ENCODE data around the gene WDR5B. TPM values are rescaled to one million over a fixed set of nuclear protein-coding genes. Genes with fewer than 3 reads are reported as not detected.
A peak's percentile ranks its signal among the peaks of the same experiment; 100 is the strongest.
"Not testable (repeated sequence)": the region's sequence is repeated elsewhere in the genome, so short reads cannot be mapped to it uniquely, and the experiment has no call there.

Gene WDR5B
- total RNA-seq = 3.5 and 3.9 TPM in 2 replicates

GRCh38 chr3:122415762-122416654 is at the start of gene WDR5B:
TSS of gene WDR5B (minus strand) at chr3:122416062. CDS start at chr3:122415528, 534 bp downstream.
- DNase-seq (ENCODE audit: extremely low read depth, low read depth, low spot score) = peak; percentile 92

- DNase-seq (ENCODE audit: extremely low read depth, low read depth, low spot score) = no peak
These were observed 48.8 kb upstream of the WDR5B start for GRCh38 chr3:122464659-122465058.

- DNase-seq (ENCODE audit: extremely low read depth, low read depth, low spot score) = no peak
These were observed 46.5 kb upstream of the WDR5B start for GRCh38 chr3:122462406-122462805.

- DNase-seq (ENCODE audit: extremely low read depth, low read depth, low spot score) = no peak
These were observed 45.9 kb upstream of the WDR5B start for GRCh38 chr3:122461806-122462205.

- DNase-seq (ENCODE audit: extremely low read depth, low read depth, low spot score) = peak; percentile 18
These were observed 43.1 kb upstream of the WDR5B start for GRCh38 chr3:122458992-122459391.

- no peak for DNase-seq (ENCODE audit: extremely low read depth, low read depth, low spot score)
These were observed 41.8 kb upstream of the WDR5B start for GRCh38 chr3:122457706-122458105.

- no peak for DNase-seq (ENCODE audit: extremely low read depth, low read depth, low spot score)
These were observed 40.2 kb upstream of the WDR5B start for GRCh38 chr3:122456074-122456473.

GRCh38 chr3:122451371-122451770 is 35.5 kb upstream of the WDR5B start:
- no peak for DNase-seq (ENCODE audit: extremely low read depth, low read depth, low spot score)

- DNase-seq (ENCODE audit: extremely low read depth, low read depth, low spot score) = not testable (repeated sequence)
These were observed 32.4 kb upstream of the WDR5B start for GRCh38 chr3:122448218-122448617.

- DNase-seq (ENCODE audit: extremely low read depth, low read depth, low spot score) = not testable (repeated sequence)
These were observed 28.6 kb upstream of the WDR5B start for GRCh38 chr3:122444491-122444887.

GRCh38 chr3:122443762-122444490 is 28.1 kb upstream of the WDR5B start:
- not testable (repeated sequence) for DNase-seq (ENCODE audit: extremely low read depth, low read depth, low spot score)

GRCh38 chr3:122443090-122443489 is 27.2 kb upstream of the WDR5B start:
- DNase-seq (ENCODE audit: extremely low read depth, low read depth, low spot score) = no peak

- no peak for DNase-seq (ENCODE audit: extremely low read depth, low read depth, low spot score)
These were observed 20.1 kb upstream of the WDR5B start for GRCh38 chr3:122435950-122436349.

- no peak for DNase-seq (ENCODE audit: extremely low read depth, low read depth, low spot score)
These were observed 14.5 kb upstream of the WDR5B start for GRCh38 chr3:122430371-122430770.

GRCh38 chr3:122427857-122428471 is 12.1 kb upstream of the WDR5B start:
- DNase-seq (ENCODE audit: extremely low read depth, low read depth, low spot score) = no peak

- DNase-seq (ENCODE audit: extremely low read depth, low read depth, low spot score) = no peak
These were observed 6.0 kb upstream of the WDR5B start for GRCh38 chr3:122421836-122422235.

- no peak for DNase-seq (ENCODE audit: extremely low read depth, low read depth, low spot score)
These were observed 5.2 kb upstream of the WDR5B start for GRCh38 chr3:122421101-122421500.

GRCh38 chr3:122416966-122417365 is 1.1 kb upstream of the WDR5B start:
- no peak for DNase-seq (ENCODE audit: extremely low read depth, low read depth, low spot score)

- DNase-seq (ENCODE audit: extremely low read depth, low read depth, low spot score) = no peak
These were observed 638 bp downstream of the WDR5B start for GRCh38 chr3:122415104-122415744.

- no peak for DNase-seq (ENCODE audit: extremely low read depth, low read depth, low spot score)
These were observed 1.5 kb downstream of the WDR5B start for GRCh38 chr3:122414391-122414790.

GRCh38 chr3:122410639-122411038 is 5.2 kb downstream of the WDR5B start:
- DNase-seq (ENCODE audit: extremely low read depth, low read depth, low spot score) = no peak

All from glomerular endothelial cell (primary cell).